ENCODE data around the gene CDC25B.

DNA sequence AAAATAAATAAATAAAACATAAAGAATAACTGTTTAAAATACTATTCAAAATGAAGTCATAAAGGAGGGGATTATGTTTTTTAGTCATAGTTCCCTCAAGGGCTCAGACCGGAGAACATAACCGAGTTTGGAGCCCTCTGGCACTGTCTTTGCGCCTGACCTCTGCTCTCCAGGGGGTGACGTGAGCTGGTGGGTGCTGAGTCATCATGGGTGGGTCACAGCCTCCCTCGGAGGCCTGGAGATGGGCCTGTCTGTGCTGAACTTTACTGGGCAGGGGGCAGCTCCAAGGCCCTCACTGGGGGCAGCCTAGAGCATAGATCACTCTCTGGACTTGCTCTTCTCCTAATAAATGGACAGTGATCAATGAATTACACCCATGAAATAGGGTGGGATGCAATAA, 47.4 kb downstream of the CDC25B start:
- TF ChIP-seq CTCF (IDR thresholded peaks at IDR 0.05) (no peak), POLR2A (IDR thresholded peaks at IDR 0.05) (no peak), POLR2AphosphoS5 (IDR thresholded peaks at IDR 0.05) (no peak)

Measured in prostate gland (tissue), 2 donors.